Measurements from ENCODE around the gene ARL6IP5. TPM values are rescaled to one million over a fixed set of nuclear protein-coding genes. Genes with fewer than 3 reads are reported as not detected.

Gene ARL6IP5
- total RNA-seq, 1 experiment from 2014 or later = 30.0 TPM

DNA sequence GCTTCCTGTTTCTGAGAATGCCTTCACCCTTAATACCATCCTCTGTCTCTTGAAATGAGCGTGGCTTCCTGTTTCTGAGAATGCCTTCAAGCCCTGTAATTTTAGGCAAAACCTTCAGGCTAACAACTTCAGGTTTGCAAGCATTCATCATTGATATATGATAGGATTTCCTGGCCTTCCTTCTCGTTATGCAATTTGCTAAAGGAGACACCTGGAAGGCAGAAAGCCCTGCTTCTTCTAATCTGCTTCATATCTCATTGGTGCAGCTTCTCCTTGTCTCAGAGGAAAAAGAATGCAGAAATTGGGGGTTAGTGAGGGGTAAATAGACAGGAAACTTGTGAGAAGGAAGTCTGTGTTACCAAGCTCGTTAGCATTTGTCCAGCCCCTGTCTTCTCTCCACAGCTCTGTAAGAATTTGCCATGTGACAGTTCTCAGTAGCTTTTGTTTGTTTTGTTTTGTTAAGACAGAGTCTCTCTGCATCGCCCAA, 7.3 kb downstream of the ARL6IP5 start:
- no peak overlapping the region for H3K4me2 ChIP-seq (ENCODE audit: low read length)
- H3K9me2 ChIP-seq (ENCODE audit: insufficient read depth) = no peaks in the 10 kb centered on the region
- H3K9ac ChIP-seq (ENCODE audit: low read length) = no peak overlapping the region
- H3K4me3 ChIP-seq (replicated peaks in 1 of 2; ENCODE audit: low read depth in 1 of 2, low read length in 2 of 2) = no peak overlapping the region
- ChIA-PET CTCF (no interaction called here), POLR2A (interaction anchor here (0.7 kb wide), 1 partner anchor 141 kb away, joined by 3 read pairs; no protein-coding TSS in a partner anchor), RAD21 (ENCODE audit: low non-redundant PET in 1 of 2, low total read pairs in 2 of 2, uncharacterized antibody in 2 of 2, unreplicated experiment in 2 of 2) (no interaction called here)
- no peak for DNase-seq (ENCODE audit: low read depth, low spot score)
- no peaks in the 10 kb centered on the region for H3K27me3 ChIP-seq (ENCODE audit: insufficient read depth, low read length)
- intact Hi-C loops (cut with micrococcal nuclease) = no loop called here
- no peaks in the 10 kb centered on the region for H3K9me3 ChIP-seq (ENCODE audit: control insufficient read depth in 1 of 2, insufficient read depth in 1 of 2, low read depth in 1 of 2, low read length in 2 of 2)
- no peak overlapping the region for H2AFZ ChIP-seq (ENCODE audit: low read depth, low read length, poor library complexity, severe bottlenecking)
- H3K36me3 ChIP-seq (ENCODE audit: control insufficient read depth in 1 of 2, insufficient read depth in 2 of 2, low read length in 2 of 2) = no peaks in the 10 kb centered on the region
- ATAC-seq = no peak
- H3K27ac ChIP-seq (ENCODE audit: low read depth, low read length) = no peak overlapping the region
- BruUV-seq (replicated peaks) = no TSS peak
- TF ChIP-seq SRF (IDR thresholded peaks at IDR 0.05; ENCODE audit: low read depth) (no peak), SP1 (IDR thresholded peaks at IDR 0.05; ENCODE audit: low read depth) (no peak)
- TF ChIP-seq, protein P1, sequence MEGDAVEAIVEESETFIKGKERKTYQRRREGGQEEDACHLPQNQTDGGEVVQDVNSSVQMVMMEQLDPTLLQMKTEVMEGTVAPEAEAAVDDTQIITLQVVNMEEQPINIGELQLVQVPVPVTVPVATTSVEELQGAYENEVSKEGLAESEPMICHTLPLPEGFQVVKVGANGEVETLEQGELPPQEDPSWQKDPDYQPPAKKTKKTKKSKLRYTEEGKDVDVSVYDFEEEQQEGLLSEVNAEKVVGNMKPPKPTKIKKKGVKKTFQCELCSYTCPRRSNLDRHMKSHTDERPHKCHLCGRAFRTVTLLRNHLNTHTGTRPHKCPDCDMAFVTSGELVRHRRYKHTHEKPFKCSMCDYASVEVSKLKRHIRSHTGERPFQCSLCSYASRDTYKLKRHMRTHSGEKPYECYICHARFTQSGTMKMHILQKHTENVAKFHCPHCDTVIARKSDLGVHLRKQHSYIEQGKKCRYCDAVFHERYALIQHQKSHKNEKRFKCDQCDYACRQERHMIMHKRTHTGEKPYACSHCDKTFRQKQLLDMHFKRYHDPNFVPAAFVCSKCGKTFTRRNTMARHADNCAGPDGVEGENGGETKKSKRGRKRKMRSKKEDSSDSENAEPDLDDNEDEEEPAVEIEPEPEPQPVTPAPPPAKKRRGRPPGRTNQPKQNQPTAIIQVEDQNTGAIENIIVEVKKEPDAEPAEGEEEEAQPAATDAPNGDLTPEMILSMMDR (IDR thresholded peaks at IDR 0.05 in 2 of 3, conservative IDR thresholded peaks at IDR 0.05 in 1 of 3; ENCODE audit: borderline replicate concordance in 1 of 3, insufficient read depth in 1 of 3, low read depth in 2 of 3, low read length in 2 of 3) = no peak
- no peaks in the 10 kb centered on the region for H4K20me1 ChIP-seq (ENCODE audit: insufficient read depth)
- H3K4me1 ChIP-seq (ENCODE audit: control insufficient read depth in 1 of 2, insufficient read depth in 2 of 2, low read length in 2 of 2) = peaks cover 7 to 32% of the 10 kb centered on the region in 2 experiments
- peaks cover 26% of the 10 kb centered on the region for H3K79me2 ChIP-seq (ENCODE audit: insufficient read depth, low read length)

GRCh38 chr3:69094467-69095205, 9.9 kb downstream of the ARL6IP5 start:
- H3K9me3 ChIP-seq (ENCODE audit: control insufficient read depth in 1 of 2, insufficient read depth in 1 of 2, low read depth in 1 of 2, low read length in 2 of 2) = no peaks in the 10 kb centered on the region
- RAD21 ChIA-PET (ENCODE audit: low non-redundant PET in 1 of 2, low total read pairs in 2 of 2, uncharacterized antibody in 2 of 2, unreplicated experiment in 2 of 2) = no interaction called here
- no TSS peak for BruUV-seq (replicated peaks)
- H3K4me1 ChIP-seq (ENCODE audit: control insufficient read depth in 1 of 2, insufficient read depth in 2 of 2, low read length in 2 of 2) = peaks cover 4 to 9% of the 10 kb centered on the region in 2 experiments
- DNase-seq (ENCODE audit: low read depth, low spot score) (no peak), ATAC-seq (no peak)
- peaks cover 1% of the 10 kb centered on the region; the same call in 1 of the 2 replicates for H3K79me2 ChIP-seq (ENCODE audit: insufficient read depth, low read length)
- intact Hi-C loops (cut with micrococcal nuclease) = no loop called here
- no peaks in the 10 kb centered on the region for H3K9me2 ChIP-seq (ENCODE audit: insufficient read depth)
- POLR2A ChIA-PET = no interaction called here
- no peak overlapping the region for H3K4me2 ChIP-seq (ENCODE audit: low read length)
- no peaks in the 10 kb centered on the region for H3K27me3 ChIP-seq (ENCODE audit: insufficient read depth, low read length)
- CTCF ChIA-PET = no interaction called here
- no peak overlapping the region for H3K4me3 ChIP-seq (replicated peaks in 1 of 2; ENCODE audit: low read depth in 1 of 2, low read length in 2 of 2)
- no peaks in the 10 kb centered on the region for H3K36me3 ChIP-seq (ENCODE audit: control insufficient read depth in 1 of 2, insufficient read depth in 2 of 2, low read length in 2 of 2)
- no peak overlapping the region for H3K27ac ChIP-seq (ENCODE audit: low read depth, low read length)
- no peak overlapping the region for H3K9ac ChIP-seq (ENCODE audit: low read length)
- H4K20me1 ChIP-seq (ENCODE audit: insufficient read depth) = no peaks in the 10 kb centered on the region
- H2AFZ ChIP-seq (ENCODE audit: low read depth, low read length, poor library complexity, severe bottlenecking) = no peak overlapping the region
- no peak for TF ChIP-seq EZH2 (IDR thresholded peaks at IDR 0.05)
- TF ChIP-seq EGR1 (IDR thresholded peaks at IDR 0.05; ENCODE audit: low read depth) = no peak
- TF ChIP-seq FOSL1 (IDR thresholded peaks at IDR 0.05; ENCODE audit: low read depth) = no peak
- no peak for TF ChIP-seq REST (IDR thresholded peaks at IDR 0.05; ENCODE audit: low read depth)
- no peak for TF ChIP-seq ZNF274 (IDR thresholded peaks at IDR 0.05; ENCODE audit: low read depth, low read length)
- no peak for TF ChIP-seq POLR2A (IDR thresholded peaks at IDR 0.05; ENCODE audit: borderline replicate concordance, extremely low read depth, insufficient read depth, insufficient read length)
- TF ChIP-seq MAX (IDR thresholded peaks at IDR 0.05) = no peak
- no peak for TF ChIP-seq CBX3 (IDR thresholded peaks at IDR 0.05; ENCODE audit: low read depth)
- TF ChIP-seq RAD21 (IDR thresholded peaks at IDR 0.05; ENCODE audit: low read depth) = no peak
- no peak for TF ChIP-seq POLR2AphosphoS5 (IDR thresholded peaks at IDR 0.05; ENCODE audit: low read depth, low read length)
- TF ChIP-seq JUND (IDR thresholded peaks at IDR 0.05) = no peak
- no peak for TF ChIP-seq TCF7L2 (IDR thresholded peaks at IDR 0.05; ENCODE audit: borderline replicate concordance, extremely low read depth, insufficient read depth, insufficient read length)
- no peak for TF ChIP-seq CEBPB (IDR thresholded peaks at IDR 0.05; ENCODE audit: low read depth)

Data from HCT116 (cell line).